Measurements from ENCODE around the gene RPL7L1. TPM values are rescaled to one million over a fixed set of nuclear protein-coding genes. Genes with fewer than 3 reads are reported as not detected.

RPL7L1 gene
- total and polyA plus RNA-seq, 2 of the 13 experiments (the other 11 are each of a cell fraction or from before 2014, with no cell fraction given), result 51.6 to 179 TPM

DNA sequence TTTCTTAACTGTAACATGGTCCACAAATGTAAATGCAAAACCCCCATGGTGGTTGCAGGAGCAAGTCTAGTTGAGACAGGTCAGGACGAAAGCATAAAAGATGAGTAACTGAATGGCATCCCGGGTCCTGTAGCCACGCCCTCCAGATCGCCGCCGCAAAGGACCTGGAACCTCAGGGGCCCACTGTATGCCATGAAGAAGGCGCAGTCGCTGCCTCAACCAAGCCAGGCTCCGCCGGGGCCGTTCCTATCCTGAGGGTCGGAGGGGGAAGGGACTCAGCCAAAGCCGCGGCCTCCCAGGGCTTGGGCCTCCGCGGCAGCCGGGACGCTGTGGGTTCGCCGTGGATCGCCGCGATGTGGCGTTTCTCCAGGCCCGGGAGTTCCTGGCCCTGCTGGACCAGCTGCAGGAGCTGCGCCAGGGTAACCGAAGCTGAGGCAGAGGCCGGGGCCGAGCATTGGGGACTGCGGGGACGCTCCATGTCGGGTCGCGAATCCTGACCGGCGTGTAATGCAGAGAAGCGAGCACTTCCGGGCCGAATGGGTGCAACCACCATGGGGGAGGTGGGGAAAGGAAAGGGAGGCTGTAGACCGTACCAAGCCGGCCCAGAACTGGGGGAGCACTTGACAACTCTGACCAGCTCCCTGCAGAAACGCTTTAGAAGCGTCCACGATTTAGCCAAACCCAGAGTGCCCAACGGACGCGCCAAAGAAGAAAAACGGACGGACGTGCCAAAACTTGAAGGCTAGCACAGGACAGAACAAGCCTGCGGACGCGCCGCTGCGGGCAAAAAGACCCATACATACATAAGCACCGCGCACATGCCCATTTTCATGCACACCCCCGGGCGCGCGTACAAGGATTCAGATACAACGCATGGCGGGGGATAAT, 11.1 kb downstream of the RPL7L1 start (continued):
- peak; percentile 99 for TF ChIP-seq PCBP1 (IDR thresholded peaks at IDR 0.05; ENCODE audit: borderline replicate concordance, low read depth, low read length)
- TF ChIP-seq SP5 (CRISPR knock-in tag; IDR thresholded peaks at IDR 0.05; ENCODE audit: borderline replicate concordance, low read depth), result peak; percentile 40; the same call in 1 of the 2 replicates
- no peak; the same call in 1 of the 2 replicates for TF ChIP-seq RNF2 (conservative IDR thresholded peaks at IDR 0.05; ENCODE audit: low read depth)
- peak; percentile 31; the same call in 1 of the 2 replicates for TF ChIP-seq MAZ (IDR thresholded peaks at IDR 0.05; ENCODE audit: borderline replicate concordance, low read depth, low read length)
- TF ChIP-seq MAZ (CRISPR knock-in tag; IDR thresholded peaks at IDR 0.05; ENCODE audit: low read depth), result peak; percentile 97
- TF ChIP-seq ERF (CRISPR knock-in tag; IDR thresholded peaks at IDR 0.05), result peak; percentile 84
- peak; percentile 85 for TF ChIP-seq ZNF253 (CRISPR knock-in tag; IDR thresholded peaks at IDR 0.05; ENCODE audit: borderline replicate concordance)
- TF ChIP-seq, protein P1, sequence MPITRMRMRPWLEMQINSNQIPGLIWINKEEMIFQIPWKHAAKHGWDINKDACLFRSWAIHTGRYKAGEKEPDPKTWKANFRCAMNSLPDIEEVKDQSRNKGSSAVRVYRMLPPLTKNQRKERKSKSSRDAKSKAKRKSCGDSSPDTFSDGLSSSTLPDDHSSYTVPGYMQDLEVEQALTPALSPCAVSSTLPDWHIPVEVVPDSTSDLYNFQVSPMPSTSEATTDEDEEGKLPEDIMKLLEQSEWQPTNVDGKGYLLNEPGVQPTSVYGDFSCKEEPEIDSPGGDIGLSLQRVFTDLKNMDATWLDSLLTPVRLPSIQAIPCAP (CRISPR knock-in tag; IDR thresholded peaks at IDR 0.05; ENCODE audit: low read depth), result no peak
- peak; percentile 31 for TF ChIP-seq ZEB1 (IDR thresholded peaks at IDR 0.05; ENCODE audit: insufficient replicate concordance, low read depth)
- peak; percentile 95; the same call in 1 of the 2 replicates for TF ChIP-seq ZC3H4 (CRISPR knock-in tag; IDR thresholded peaks at IDR 0.05; ENCODE audit: borderline replicate concordance)
- TF ChIP-seq, protein P2, sequence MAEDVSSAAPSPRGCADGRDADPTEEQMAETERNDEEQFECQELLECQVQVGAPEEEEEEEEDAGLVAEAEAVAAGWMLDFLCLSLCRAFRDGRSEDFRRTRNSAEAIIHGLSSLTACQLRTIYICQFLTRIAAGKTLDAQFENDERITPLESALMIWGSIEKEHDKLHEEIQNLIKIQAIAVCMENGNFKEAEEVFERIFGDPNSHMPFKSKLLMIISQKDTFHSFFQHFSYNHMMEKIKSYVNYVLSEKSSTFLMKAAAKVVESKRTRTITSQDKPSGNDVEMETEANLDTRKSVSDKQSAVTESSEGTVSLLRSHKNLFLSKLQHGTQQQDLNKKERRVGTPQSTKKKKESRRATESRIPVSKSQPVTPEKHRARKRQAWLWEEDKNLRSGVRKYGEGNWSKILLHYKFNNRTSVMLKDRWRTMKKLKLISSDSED (CRISPR knock-in tag; IDR thresholded peaks at IDR 0.05), result no peak
- peak; percentile 85 for TF ChIP-seq HOXA3 (CRISPR knock-in tag; IDR thresholded peaks at IDR 0.05)
- TF ChIP-seq, protein P3, sequence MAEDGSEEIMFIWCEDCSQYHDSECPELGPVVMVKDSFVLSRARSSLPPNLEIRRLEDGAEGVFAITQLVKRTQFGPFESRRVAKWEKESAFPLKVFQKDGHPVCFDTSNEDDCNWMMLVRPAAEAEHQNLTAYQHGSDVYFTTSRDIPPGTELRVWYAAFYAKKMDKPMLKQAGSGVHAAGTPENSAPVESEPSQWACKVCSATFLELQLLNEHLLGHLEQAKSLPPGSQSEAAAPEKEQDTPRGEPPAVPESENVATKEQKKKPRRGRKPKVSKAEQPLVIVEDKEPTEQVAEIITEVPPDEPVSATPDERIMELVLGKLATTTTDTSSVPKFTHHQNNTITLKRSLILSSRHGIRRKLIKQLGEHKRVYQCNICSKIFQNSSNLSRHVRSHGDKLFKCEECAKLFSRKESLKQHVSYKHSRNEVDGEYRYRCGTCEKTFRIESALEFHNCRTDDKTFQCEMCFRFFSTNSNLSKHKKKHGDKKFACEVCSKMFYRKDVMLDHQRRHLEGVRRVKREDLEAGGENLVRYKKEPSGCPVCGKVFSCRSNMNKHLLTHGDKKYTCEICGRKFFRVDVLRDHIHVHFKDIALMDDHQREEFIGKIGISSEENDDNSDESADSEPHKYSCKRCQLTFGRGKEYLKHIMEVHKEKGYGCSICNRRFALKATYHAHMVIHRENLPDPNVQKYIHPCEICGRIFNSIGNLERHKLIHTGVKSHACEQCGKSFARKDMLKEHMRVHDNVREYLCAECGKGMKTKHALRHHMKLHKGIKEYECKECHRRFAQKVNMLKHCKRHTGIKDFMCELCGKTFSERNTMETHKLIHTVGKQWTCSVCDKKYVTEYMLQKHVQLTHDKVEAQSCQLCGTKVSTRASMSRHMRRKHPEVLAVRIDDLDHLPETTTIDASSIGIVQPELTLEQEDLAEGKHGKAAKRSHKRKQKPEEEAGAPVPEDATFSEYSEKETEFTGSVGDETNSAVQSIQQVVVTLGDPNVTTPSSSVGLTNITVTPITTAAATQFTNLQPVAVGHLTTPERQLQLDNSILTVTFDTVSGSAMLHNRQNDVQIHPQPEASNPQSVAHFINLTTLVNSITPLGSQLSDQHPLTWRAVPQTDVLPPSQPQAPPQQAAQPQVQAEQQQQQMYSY (CRISPR knock-in tag; IDR thresholded peaks at IDR 0.05), result peak; percentile 18; the same call in 1 of the 2 replicates
- 0 out of 2 replicates have a peak, but pooled peaks have one; percentile 85 for TF ChIP-seq REXO4 (CRISPR knock-in tag; IDR thresholded peaks at IDR 0.05; ENCODE audit: borderline replicate concordance)
- peak; percentile 39 for TF ChIP-seq ONECUT2 (CRISPR knock-in tag; IDR thresholded peaks at IDR 0.05)
- no peak for TF ChIP-seq FOXP1 (IDR thresholded peaks at IDR 0.05)
- no peak; the same call in 1 of the 2 replicates for TF ChIP-seq FOXP1 (CRISPR knock-in tag; IDR thresholded peaks at IDR 0.05)
- peak; percentile 84 for TF ChIP-seq ZBTB7A (CRISPR knock-in tag; IDR thresholded peaks at IDR 0.05)
- TF ChIP-seq, protein P4, sequence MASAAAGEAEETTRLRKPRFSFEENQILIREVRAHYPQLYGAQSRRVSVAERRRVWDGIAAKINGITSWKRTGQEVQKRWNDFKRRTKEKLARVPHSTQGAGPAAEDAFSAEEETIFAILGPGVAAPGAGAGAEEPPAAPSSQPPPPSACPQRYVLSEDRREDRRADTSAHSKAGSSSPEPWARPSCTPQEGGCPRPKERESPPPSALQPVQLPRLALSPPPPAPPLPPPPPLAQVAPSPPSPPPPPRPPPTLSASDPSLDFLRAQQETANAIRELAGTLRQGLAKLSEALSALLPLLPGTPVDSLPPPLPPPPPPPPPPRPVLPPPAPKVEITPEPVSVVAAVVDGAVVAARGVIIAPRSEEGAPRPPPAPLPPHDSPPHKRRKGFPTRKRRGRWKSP (CRISPR knock-in tag; IDR thresholded peaks at IDR 0.05), result peak; percentile 97
- TF ChIP-seq NBN (conservative IDR thresholded peaks at IDR 0.05), result no peak
- TF ChIP-seq MTF1 (CRISPR knock-in tag; IDR thresholded peaks at IDR 0.05), result peak; percentile 34; the same call in 1 of the 2 replicates
- peak; percentile 100 for TF ChIP-seq PHF8 (CRISPR knock-in tag; IDR thresholded peaks at IDR 0.05)
- TF ChIP-seq, protein P5, sequence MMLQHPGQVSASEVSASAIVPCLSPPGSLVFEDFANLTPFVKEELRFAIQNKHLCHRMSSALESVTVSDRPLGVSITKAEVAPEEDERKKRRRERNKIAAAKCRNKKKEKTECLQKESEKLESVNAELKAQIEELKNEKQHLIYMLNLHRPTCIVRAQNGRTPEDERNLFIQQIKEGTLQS (CRISPR knock-in tag; IDR thresholded peaks at IDR 0.05), result peak; percentile 5; the same call in 1 of the 2 replicates
- TF ChIP-seq HDAC6 (IDR thresholded peaks at IDR 0.05; ENCODE audit: low read depth, low read length), result no peak
